GM23248 (cell line): Measurements from ENCODE around the gene RXRB. TPM values are rescaled to one million over a fixed set of nuclear protein-coding genes. Genes with fewer than 3 reads are reported as not detected.

ENCODE experiments used
- DNase-seq: peaks from one replicate; pipeline ENCODE4 v3.0.0-alpha.2; 2015
- H2AFZ ChIP-seq: fragments of 200-600 bp; sonication (generic); 2 replicates; pipeline ENCODE4 v1.6.1; 2016; ENCODE audit warnings: antibody characterized with exemption
- H3F3A ChIP-seq: fragments of 200-600 bp; sonication (generic); 2 replicates; pipeline ENCODE4 v1.6.1; 2016; ENCODE audit warnings: mild to moderate bottlenecking, antibody characterized with exemption, mixed run types; ENCODE audit not compliant: insufficient read depth
- H3K27ac ChIP-seq: fragments of 200-600 bp; sonication (generic); 2 replicates; pipeline ENCODE4 v1.5.1; 2016; ENCODE audit warnings: mild to moderate bottlenecking
- H3K27me3 ChIP-seq: fragments of 200-600 bp; sonication (generic); replicated peaks from 2 replicates; pipeline ENCODE4 v1.6.1; 2016; ENCODE audit warnings: mild to moderate bottlenecking; ENCODE audit not compliant: insufficient read depth
- H3K36me3 ChIP-seq: fragments of 200-600 bp; sonication (generic); 2 replicates; pipeline ENCODE4 v1.6.1; 2016; ENCODE audit warnings: low read depth, mild to moderate bottlenecking
- H3K4me1 ChIP-seq: fragments of 200-600 bp; sonication (generic); 2 replicates; pipeline ENCODE4 v1.6.1; 2016; ENCODE audit warnings: mild to moderate bottlenecking; ENCODE audit not compliant: insufficient read depth
- H3K4me2 ChIP-seq: fragments of 200-600 bp; sonication (generic); one replicate; pipeline ENCODE4 v1.6.1; 2016; ENCODE audit warnings: mild to moderate bottlenecking; ENCODE audit not compliant: unreplicated experiment
- H3K4me3 ChIP-seq: fragments of 200-600 bp; sonication (generic); 2 replicates; pipeline ENCODE4 v1.5.1; 2016; ENCODE audit warnings: mild to moderate bottlenecking
- H3K79me2 ChIP-seq: fragments of 200-600 bp; sonication (generic); 2 replicates; pipeline ENCODE4 v1.6.1; 2016; ENCODE audit warnings: mild to moderate bottlenecking; ENCODE audit not compliant: insufficient read depth
- H3K9ac ChIP-seq: fragments of 200-600 bp; sonication (generic); 2 replicates; pipeline ENCODE4 v1.6.1; 2016; ENCODE audit warnings: mild to moderate bottlenecking
- H3K9me2 ChIP-seq: fragments of 200-600 bp; sonication (generic); 2 replicates; pipeline ENCODE4 v1.6.1; 2016; ENCODE audit warnings: mixed run types, mild to moderate bottlenecking, moderate library complexity; ENCODE audit not compliant: insufficient read depth
- H3K9me3 ChIP-seq: fragments of 200-600 bp; sonication (generic); one replicate; pipeline ENCODE4 v1.6.1; 2017; ENCODE audit warnings: low read depth
- H4K20me1 ChIP-seq: fragments of 200-600 bp; sonication (generic); 2 replicates; pipeline ENCODE4 v1.6.0; 2016; ENCODE audit not compliant: insufficient read depth
- EZH2 ChIP-seq: fragments of 200-600 bp; sonication (generic); IDR thresholded peaks from 2 replicates; pipeline ENCODE4 v1.6.1; 2018; ENCODE audit warnings: antibody characterized with exemption, mild to moderate bottlenecking; ENCODE audit not compliant: insufficient read depth, poor library complexity, severe bottlenecking
- EZH2phosphoT487 ChIP-seq: fragments of 200-600 bp; sonication (generic); IDR thresholded peaks from 2 replicates; pipeline ENCODE4 v1.6.1; 2018; ENCODE audit warnings: antibody characterized with exemption, moderate library complexity, mild to moderate bottlenecking, low read depth; ENCODE audit not compliant: insufficient read depth
- WGBS, 2 experiments: methylation state at CpG; one replicate each; pipeline ENCODE4 v1.1.6; 2015 to 2017; ENCODE audit warnings: low lambda C conversion rate in 2 of 2, low coverage in 1 of 2; ENCODE audit errors: missing lambda C conversion rate in 2 of 2; 5-methylcytosine and 5-hydroxymethylcytosine counted together
- in situ Hi-C: fragments of 300-500 bp; cut with MboI; formaldehyde crosslinking; loops from 2 replicates; pipeline ENCODE4 v1.15.0; 2020
- polyA plus RNA-seq: library from polyadenylated mRNA; unstranded; fragments of >200 nt; fragmentation: Nextera tagmentation; extraction: Ambion mirVana; gene quantifications from 2 replicates; pipeline ENCODE4 v1.2.1, GENCODE V29; 2016
- total RNA-seq: library from RNA; depleted of rRNA; stranded (reverse); fragments of >200 nt; shearing (Covaris generic); gene quantifications from 2 replicates; pipeline ENCODE4 v1.2.3, GENCODE V29; 2014

RXRB gene
- total and polyA plus RNA-seq, 2 experiments from 2014 or later: 27.7 to 28.1 TPM

DNA sequence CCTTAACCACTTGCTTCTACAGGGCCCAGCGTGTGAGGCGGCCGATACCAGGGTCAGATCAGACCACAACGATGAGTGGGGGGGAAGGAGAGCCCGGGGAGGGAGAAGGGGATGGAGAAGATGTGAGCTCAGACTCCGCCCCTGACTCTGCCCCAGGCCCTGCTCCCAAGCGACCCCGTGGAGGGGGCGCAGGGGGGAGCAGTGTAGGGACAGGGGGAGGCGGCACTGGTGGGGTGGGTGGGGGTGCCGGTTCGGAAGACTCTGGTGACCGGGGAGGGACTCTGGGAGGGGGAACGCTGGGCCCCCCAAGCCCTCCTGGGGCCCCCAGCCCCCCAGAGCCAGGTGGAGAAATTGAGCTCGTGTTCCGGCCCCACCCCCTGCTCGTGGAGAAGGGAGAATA is 10.7 kb upstream of the RXRB start:
- H3F3A ChIP-seq: peaks cover 16% of the 10 kb centered on the region
- WGBS, 2 experiments: 69 to 73% methylated on average over 7 to 17 of the region's 17 CpGs
- no peaks in the 10 kb centered on the region for H3K9me3 ChIP-seq
- in situ Hi-C loops: no loop called here
- TF ChIP-seq EZH2phosphoT487: no peak
- no peak for TF ChIP-seq EZH2
- no peak for DNase-seq
- H3K9ac ChIP-seq: no peak overlapping the region
- peaks cover 24% of the 10 kb centered on the region for H3K4me1 ChIP-seq
- H3K36me3 ChIP-seq: 0 out of 2 replicates have a peak, but pooled peaks cover 5% of the 10 kb centered on the region
- peaks cover 9% of the 10 kb centered on the region for H3K79me2 ChIP-seq
- H3K27me3 ChIP-seq: no peaks in the 10 kb centered on the region
- H2AFZ ChIP-seq: no peak overlapping the region
- H4K20me1 ChIP-seq: no peaks in the 10 kb centered on the region
- no peak overlapping the region for H3K4me2 ChIP-seq
- no peak overlapping the region for H3K4me3 ChIP-seq
- H3K27ac ChIP-seq: no peak overlapping the region
- no peaks in the 10 kb centered on the region for H3K9me2 ChIP-seq

DNA sequence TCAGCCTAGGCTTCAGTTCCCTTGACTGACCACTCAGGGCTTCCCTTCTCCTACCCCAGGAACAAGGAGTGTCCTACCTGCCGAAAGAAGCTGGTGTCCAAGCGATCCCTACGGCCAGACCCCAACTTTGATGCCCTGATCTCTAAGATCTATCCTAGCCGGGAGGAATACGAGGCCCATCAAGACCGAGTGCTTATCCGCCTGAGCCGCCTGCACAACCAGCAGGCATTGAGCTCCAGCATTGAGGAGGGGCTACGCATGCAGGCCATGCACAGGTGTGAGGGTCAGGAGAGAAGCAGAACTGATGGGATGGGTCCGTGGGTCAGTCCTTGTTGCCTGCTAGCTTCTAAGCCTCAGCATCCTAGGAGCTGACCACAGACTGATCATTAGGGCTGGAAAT is 9.4 kb upstream of the RXRB start:
- no peak overlapping the region for H3K4me2 ChIP-seq
- H3K27me3 ChIP-seq: no peaks in the 10 kb centered on the region
- H3K4me1 ChIP-seq: peaks cover 37% of the 10 kb centered on the region
- H3K79me2 ChIP-seq: peaks cover 9% of the 10 kb centered on the region
- H3K4me3 ChIP-seq: no peak overlapping the region
- no peak overlapping the region for H2AFZ ChIP-seq
- no peak overlapping the region for H3K9ac ChIP-seq
- H4K20me1 ChIP-seq: no peaks in the 10 kb centered on the region
- DNase-seq: no peak
- H3F3A ChIP-seq: peaks cover 29% of the 10 kb centered on the region
- no peaks in the 10 kb centered on the region for H3K9me2 ChIP-seq
- no peaks in the 10 kb centered on the region for H3K9me3 ChIP-seq
- no peak for TF ChIP-seq EZH2phosphoT487
- H3K36me3 ChIP-seq: 0 out of 2 replicates have a peak, but pooled peaks cover 5% of the 10 kb centered on the region
- no peak overlapping the region for H3K27ac ChIP-seq
- WGBS, 2 experiments: 92 to 94% methylated on average over 10 of the region's 10 CpGs
- in situ Hi-C loops: no loop called here

DNA sequence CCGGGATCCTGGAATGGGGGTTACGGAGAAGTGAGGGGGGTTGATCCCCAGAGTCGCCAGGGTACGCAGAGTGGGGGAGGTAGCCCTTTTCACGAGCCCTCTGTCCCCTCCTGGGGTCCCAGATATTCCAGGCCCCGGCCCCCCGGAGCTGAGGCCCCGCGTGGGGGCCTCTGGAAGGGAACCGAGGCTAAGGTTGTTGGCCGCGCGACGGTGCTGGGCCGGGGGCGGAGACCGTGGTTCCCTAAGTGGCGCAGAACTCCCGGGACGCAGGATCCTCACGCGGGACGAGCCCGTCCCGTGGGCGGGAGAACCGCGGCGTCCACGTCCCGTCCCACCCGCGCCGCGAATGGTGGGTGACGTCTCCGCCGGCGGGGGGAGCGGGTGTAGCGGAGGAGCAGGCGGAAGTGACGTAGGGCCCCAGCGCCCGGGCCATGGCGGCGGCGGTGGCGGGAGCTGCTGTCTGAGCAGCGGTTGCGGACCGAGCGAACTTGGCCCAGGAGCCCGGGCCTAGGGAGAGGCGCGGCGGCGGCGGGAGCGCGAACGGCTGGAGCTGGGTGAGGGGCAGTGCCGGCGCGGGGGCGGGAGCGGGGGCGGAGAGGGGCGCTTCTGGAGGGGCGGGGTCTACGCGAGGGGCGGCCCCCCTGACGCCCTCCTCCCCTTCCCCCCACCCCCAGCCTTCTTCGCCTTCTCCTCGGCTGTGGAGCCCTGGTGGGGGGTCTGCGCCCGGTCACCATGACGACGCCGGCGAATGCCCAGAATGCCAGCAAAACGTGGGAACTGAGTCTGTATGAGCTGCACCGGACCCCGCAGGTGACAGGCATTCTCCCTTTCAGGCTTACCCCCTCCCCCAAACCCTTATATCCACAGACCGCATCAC is 7.9 kb upstream of the RXRB start, which contains the start of gene RING1:
Gene RING1, plus strand, starts transcription at position 410 of the 877 bp plus-strand sequence. Its CDS starts 323 bp downstream, at position 733.
- Histone ChIP-seq H3K79me2 (peaks cover 19% of the 10 kb centered on the region), H3K27me3 (no peaks in the 10 kb centered on the region), H4K20me1 (no peaks in the 10 kb centered on the region), H3K9ac (peak within 1 kb of the TSS; percentile 100), H3K36me3 (peaks cover 6% of the 10 kb centered on the region), H3F3A (peaks cover 31% of the 10 kb centered on the region), H2AFZ (peak within 1 kb of the TSS; percentile 80), H3K9me2 (no peaks in the 10 kb centered on the region), H3K4me3 (peak within 1 kb of the TSS; percentile 96), H3K4me2 (peak within 1 kb of the TSS; percentile 95), H3K4me1 (peaks cover 44% of the 10 kb centered on the region), H3K9me3 (no peaks in the 10 kb centered on the region), H3K27ac (peak within 1 kb of the TSS; percentile 92)
- TF ChIP-seq EZH2phosphoT487 (no peak), EZH2 (no peak)
- WGBS, 2 experiments: 1% methylated on average over 49 to 86 of the region's 86 CpGs
- in situ Hi-C loops: no loop called here
- DNase-seq: peak; percentile 92

DNA sequence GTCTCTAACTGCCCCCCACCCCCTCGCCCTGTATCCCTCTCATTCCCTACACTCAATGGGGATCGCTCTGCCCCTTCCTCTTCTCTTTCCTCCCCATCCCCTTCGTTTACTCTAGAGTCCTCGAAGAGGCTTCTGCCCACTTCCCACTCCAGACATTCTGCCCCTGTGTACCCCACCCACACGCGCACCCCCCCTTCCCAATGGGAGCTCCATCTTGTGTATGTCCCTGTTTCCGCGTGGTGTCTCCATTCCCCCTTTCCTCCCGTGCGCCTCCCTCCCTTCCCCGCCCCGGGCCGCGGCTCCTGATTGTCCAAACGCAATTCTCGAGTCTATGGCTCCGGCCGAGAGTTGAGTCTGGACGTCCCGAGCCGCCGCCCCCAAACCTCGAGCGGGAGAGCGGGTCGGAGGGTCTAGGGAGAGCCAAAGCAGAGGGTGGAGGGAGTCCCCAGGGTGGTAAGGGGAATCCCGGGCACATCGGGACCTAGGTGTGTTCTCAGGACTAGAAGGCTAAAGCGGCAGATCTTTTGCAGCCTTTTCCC is 7.2 kb upstream of the RXRB start:
- Histone ChIP-seq H3K4me2 (peak overlapping the region; percentile 95), H2AFZ (peak overlapping the region; percentile 80), H3K9me3 (no peaks in the 10 kb centered on the region), H3K36me3 (peaks cover 13% of the 10 kb centered on the region), H3K9me2 (no peaks in the 10 kb centered on the region), H3F3A (peaks cover 38% of the 10 kb centered on the region), H3K27me3 (no peaks in the 10 kb centered on the region), H3K27ac (peak overlapping the region; percentile 92), H3K79me2 (peaks cover 26% of the 10 kb centered on the region), H3K4me3 (peak overlapping the region; percentile 96), H3K9ac (peak overlapping the region; percentile 100), H3K4me1 (peaks cover 43% of the 10 kb centered on the region), H4K20me1 (no peaks in the 10 kb centered on the region)
- in situ Hi-C loops: no loop called here
- peak; percentile 86 for DNase-seq
- 2% methylated on average over 20 to 29 of the region's 29 CpGs for WGBS, 2 experiments
- TF ChIP-seq EZH2: no peak
- no peak for TF ChIP-seq EZH2phosphoT487
